OCI-LY3 (cell line): ENCODE measurements around the gene EMC1.

Experiments
- H2AFZ ChIP-seq: fragments of 200-600, 300-600 bp; shearing (Covaris generic); 2 replicates; pipeline ENCODE4 v1.6.0; 2014; ENCODE audit warnings: antibody characterized with exemption, low read depth, low read length
- H3K27ac ChIP-seq: fragments of 200-600, 300-600 bp; sonication (generic); 2 replicates; pipeline ENCODE4 v1.5.1; 2014; ENCODE audit warnings: mild to moderate bottlenecking, low read length, moderate library complexity, mixed read lengths
- H3K27me3 ChIP-seq: fragments of 200-600, 300-600 bp; sonication (generic); 2 replicates; pipeline ENCODE4 v1.6.1; 2014; ENCODE audit warnings: low read depth, low read length, mixed read lengths
- H3K36me3 ChIP-seq: fragments of 200-600, 300-600 bp; sonication (generic); replicated peaks from 2 replicates; pipeline ENCODE3; 2014; ENCODE audit warnings: low read depth, low read length, mixed read lengths
- H3K4me1 ChIP-seq: fragments of 300-600, 200-600 bp; sonication (generic); 2 replicates; pipeline ENCODE4 v1.6.1; 2014; ENCODE audit warnings: low read length, mixed read lengths
- H3K4me2 ChIP-seq: fragments of 200-600, 300-600 bp; sonication (generic); 2 replicates; pipeline ENCODE4 v1.6.1; 2014; ENCODE audit warnings: low read length, mixed read lengths
- H3K4me3 ChIP-seq: fragments of 300-600, 200-600 bp; sonication (generic); 2 replicates; pipeline ENCODE4 v1.5.1; 2014; ENCODE audit warnings: antibody characterized with exemption, mild to moderate bottlenecking, low read length, moderate library complexity
- H3K79me2 ChIP-seq: fragments of 300-600, 200-600 bp; shearing (Covaris generic); 2 replicates; pipeline ENCODE4 v1.6.1; 2014; ENCODE audit warnings: mild to moderate bottlenecking, low read length, mixed read lengths
- H3K9ac ChIP-seq: fragments of 300-600, 200-600 bp; shearing (Covaris generic); 2 replicates; pipeline ENCODE4 v1.6.0; 2014; ENCODE audit warnings: mild to moderate bottlenecking, low read length, moderate library complexity
- H3K9me3 ChIP-seq: fragments of 200-600, 300-600 bp; shearing (Covaris generic); 2 replicates; pipeline ENCODE4 v1.6.1; 2014; ENCODE audit warnings: low read length, mixed read lengths; ENCODE audit not compliant: insufficient read depth
- H4K20me1 ChIP-seq: fragments of 200-600, 300-600 bp; sonication (generic); 2 replicates; pipeline ENCODE4 v1.6.1; 2016; ENCODE audit warnings: low read length, mixed read lengths; ENCODE audit not compliant: insufficient read depth
- CTCF ChIP-seq: fragments of 200-600, 300-600 bp; sonication (generic); IDR thresholded peaks from 2 replicates; pipeline ENCODE4 v1.5.1; 2014; ENCODE audit warnings: antibody characterized with exemption, low read length, low read depth
- EZH2phosphoT487 ChIP-seq: fragments of 200-600 bp; shearing (Covaris generic); IDR thresholded peaks from 2 replicates; pipeline ENCODE4 v1.6.1; 2018; ENCODE audit warnings: antibody characterized with exemption, mixed run types, low read depth

Gene EMC1

DNA sequence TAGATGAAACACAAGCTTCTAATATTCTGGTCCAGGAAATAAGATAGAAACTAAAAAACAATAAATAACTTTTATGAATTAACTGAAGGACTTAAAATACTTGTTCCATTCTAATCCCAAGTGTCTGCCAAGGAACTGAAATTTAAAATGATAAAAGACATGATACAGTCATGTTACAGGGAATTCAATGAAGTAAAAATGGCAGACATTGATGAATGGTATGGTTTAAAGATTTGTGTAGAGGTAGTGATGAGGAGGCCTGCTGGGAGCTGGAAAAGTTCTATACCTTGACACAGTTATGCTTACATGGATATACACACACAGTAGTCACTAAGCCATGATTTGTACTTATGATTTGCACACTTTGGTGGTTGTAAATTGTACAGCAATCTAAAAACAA lies 39.2 kb downstream of the EMC1 start:
- Histone ChIP-seq H3K9ac (no peak overlapping the region), H3K4me3 (no peak overlapping the region), H3K4me2 (peak overlapping the region; percentile 98; the same call in 1 of the 2 replicates), H3K9me3 (no peaks in the 10 kb centered on the region), H3K36me3 (peaks cover 14% of the 10 kb centered on the region), H3K79me2 (peaks cover 78% of the 10 kb centered on the region), H3K27me3 (no peaks in the 10 kb centered on the region), H3K4me1 (peaks cover 31% of the 10 kb centered on the region), H4K20me1 (peaks cover 22% of the 10 kb centered on the region), H2AFZ (no peak overlapping the region), H3K27ac (no peak overlapping the region)
- TF ChIP-seq CTCF (no peak), EZH2phosphoT487 (no peak)

DNA sequence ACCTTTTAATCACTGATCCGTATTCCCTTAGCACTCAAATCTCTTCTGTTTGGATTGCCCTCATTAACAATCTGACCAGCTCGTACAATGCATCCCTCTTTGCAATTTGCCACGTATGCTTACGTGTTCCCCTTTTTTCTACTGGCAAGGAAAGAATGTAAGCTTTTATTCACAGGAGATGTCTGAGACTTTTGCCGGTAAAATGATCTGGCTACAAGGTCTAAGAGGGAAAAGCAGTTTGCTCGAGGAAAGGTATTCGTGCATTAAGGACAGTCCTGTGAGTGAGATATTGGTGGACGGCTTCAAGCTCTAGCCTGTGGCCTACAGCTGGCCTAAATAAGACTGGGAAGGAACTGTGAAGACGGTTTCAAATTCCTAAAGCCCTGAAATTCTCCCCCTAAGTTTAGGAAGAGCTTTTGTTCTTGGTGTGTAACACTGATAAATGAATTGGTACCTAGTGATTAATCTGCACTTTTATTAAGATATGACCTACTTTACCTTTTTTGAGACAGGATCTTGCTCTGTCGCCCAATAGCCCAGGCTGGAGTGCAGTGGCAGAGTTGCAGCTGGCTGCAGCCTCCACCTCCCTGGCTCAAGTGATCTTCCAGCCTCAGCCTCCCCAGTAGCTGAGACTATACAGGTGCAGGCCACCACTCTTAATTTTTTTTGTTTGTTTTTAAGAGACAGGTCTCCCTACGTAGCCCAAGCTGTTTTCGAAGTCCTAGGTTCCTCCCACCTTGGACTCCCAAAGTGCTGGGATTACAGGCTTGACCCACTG lies 40.4 kb downstream of the EMC1 start:
- Histone ChIP-seq H3K9ac (peak overlapping the region; percentile 99), H3K4me1 (peaks cover 43% of the 10 kb centered on the region), H3K36me3 (peaks cover 18% of the 10 kb centered on the region), H3K4me2 (peak overlapping the region; percentile 98), H3K27ac (peak overlapping the region; percentile 88), H3K27me3 (no peaks in the 10 kb centered on the region), H4K20me1 (peaks cover 34% of the 10 kb centered on the region), H3K4me3 (peak overlapping the region; percentile 100), H2AFZ (no peak overlapping the region), H3K9me3 (no peaks in the 10 kb centered on the region), H3K79me2 (peaks cover 90% of the 10 kb centered on the region)
- no peak for TF ChIP-seq CTCF
- TF ChIP-seq EZH2phosphoT487: no peak

GRCh38 chr1:19209990-19210771 lies 41.1 kb downstream of the EMC1 start, which contains the start of gene UBR4:
TSS of gene UBR4 (minus strand) at chr1:19210266. CDS start at chr1:19210248, 18 bp downstream.
- H3K9ac ChIP-seq: peak within 1 kb of the TSS; percentile 99
- no peak within 1 kb of the TSS for H2AFZ ChIP-seq
- peak within 1 kb of the TSS; percentile 98 for H3K4me2 ChIP-seq
- no peaks in the 10 kb centered on the region for H3K27me3 ChIP-seq
- H3K4me3 ChIP-seq: peak within 1 kb of the TSS; percentile 100
- H3K27ac ChIP-seq: peak within 1 kb of the TSS; percentile 88
- H3K9me3 ChIP-seq: no peaks in the 10 kb centered on the region
- H3K4me1 ChIP-seq: peaks cover 50% of the 10 kb centered on the region
- H3K36me3 ChIP-seq: peaks cover 15% of the 10 kb centered on the region
- H3K79me2 ChIP-seq: peaks cover 96% of the 10 kb centered on the region
- TF ChIP-seq EZH2phosphoT487: no peak
- TF ChIP-seq CTCF: no peak
- peaks cover 42% of the 10 kb centered on the region for H4K20me1 ChIP-seq

GRCh38 chr1:19209439-19209989 lies 41.8 kb downstream of the EMC1 start:
- Histone ChIP-seq H3K36me3 (peaks cover 20% of the 10 kb centered on the region), H3K27ac (peak overlapping the region; percentile 88), H3K79me2 (peaks cover 96% of the 10 kb centered on the region), H3K4me1 (peaks cover 57% of the 10 kb centered on the region), H3K9me3 (no peaks in the 10 kb centered on the region), H3K4me3 (peak overlapping the region; percentile 100), H4K20me1 (peaks cover 49% of the 10 kb centered on the region), H3K4me2 (peak overlapping the region; percentile 84), H3K27me3 (no peaks in the 10 kb centered on the region), H3K9ac (peak overlapping the region; percentile 84), H2AFZ (no peak overlapping the region)
- TF ChIP-seq EZH2phosphoT487: no peak
- TF ChIP-seq CTCF: no peak
